Left forelimb (tissue), 1 donor: Measurements from ENCODE around the gene LRMDA.

Experiments used
- DNase-seq: peaks from one replicate; pipeline ENCODE4 v3.0.0-alpha.2; 2018; ENCODE audit warnings: low spot score

LRMDA gene

GRCh38 chr10:75875740-75876139, 444.3 kb downstream of the LRMDA start:
- no peak for DNase-seq

GRCh38 chr10:75876710-75877109, 445.3 kb downstream of the LRMDA start:
- no peak for DNase-seq

GRCh38 chr10:75877877-75878276, 446.5 kb downstream of the LRMDA start:
- no peak for DNase-seq

- no peak for DNase-seq
Measured at GRCh38 chr10:75878586-75878985, 447.2 kb downstream of the LRMDA start.

- no peak for DNase-seq
Measured at GRCh38 chr10:75880031-75880775, 448.8 kb downstream of the LRMDA start.

GRCh38 chr10:75883081-75884072, 452.0 kb downstream of the LRMDA start:
- no peak for DNase-seq

- DNase-seq = no peak
Measured at GRCh38 chr10:75884808-75885207, 453.4 kb downstream of the LRMDA start.

GRCh38 chr10:75887369-75887768, 455.9 kb downstream of the LRMDA start:
- no peak for DNase-seq

- no peak for DNase-seq
Measured at GRCh38 chr10:75887992-75888680, 456.7 kb downstream of the LRMDA start.

- no peak for DNase-seq
Measured at GRCh38 chr10:75889051-75889450, 457.6 kb downstream of the LRMDA start.

GRCh38 chr10:75894761-75895160, 463.3 kb downstream of the LRMDA start:
- no peak for DNase-seq

GRCh38 chr10:75895259-75895658, 463.8 kb downstream of the LRMDA start:
- DNase-seq = no peak

GRCh38 chr10:75899816-75900390, 468.5 kb downstream of the LRMDA start:
- no peak for DNase-seq

- no peak for DNase-seq
Measured at GRCh38 chr10:75902816-75903215, 471.4 kb downstream of the LRMDA start.

GRCh38 chr10:75904499-75905283, 473.3 kb downstream of the LRMDA start:
- DNase-seq = no peak

- no peak for DNase-seq
Measured at GRCh38 chr10:75905490-75905889, 474.1 kb downstream of the LRMDA start.

- no peak for DNase-seq
Measured at GRCh38 chr10:75910032-75910431, 478.6 kb downstream of the LRMDA start.

GRCh38 chr10:75911426-75911825, 480.0 kb downstream of the LRMDA start:
- DNase-seq = no peak

- peak; percentile 61 for DNase-seq
Measured at GRCh38 chr10:75916906-75917305, 485.5 kb downstream of the LRMDA start.

- no peak for DNase-seq
Measured at GRCh38 chr10:75919913-75920312, 488.5 kb downstream of the LRMDA start.

GRCh38 chr10:75922435-75922834, 491.0 kb downstream of the LRMDA start:
- no peak for DNase-seq
